ENCODE measurements around the gene PIK3IP1. TPM values are rescaled to one million over a fixed set of nuclear protein-coding genes. Genes with fewer than 3 reads are reported as not detected.

The PIK3IP1 gene
- total and polyA plus RNA-seq, 9 of the 15 experiments (the other 6 are each of a cell fraction or from before 2014, with no cell fraction given): 0.11 to 1.3 (median 0.77) TPM

GRCh38 chr22:31308181-31308580, 15.9 kb upstream of the PIK3IP1 start (continued):
- TF ChIP-seq FOXM1 (IDR thresholded peaks at IDR 0.05; ENCODE audit: low read depth) (no peak), FOXM1 (CRISPR knock-in tag; IDR thresholded peaks at IDR 0.05; ENCODE audit: low read depth) (no peak), ARID3A (IDR thresholded peaks at IDR 0.05; ENCODE audit: borderline replicate concordance, low read depth, low read length) (no peak)

- Histone ChIP-seq H3K27me3 (ENCODE audit: control insufficient read depth in 2 of 2, insufficient read depth in 2 of 2, low read length in 2 of 2) (no peaks in the 10 kb centered on the region), H3K9me3 (replicated peaks; ENCODE audit: control insufficient read depth, insufficient read depth, low read depth, low read length) (no peaks in the 10 kb centered on the region), H3K79me2 (ENCODE audit: control insufficient read depth, insufficient read depth, low read length) (no peaks in the 10 kb centered on the region), H3K4me2 (ENCODE audit: insufficient read depth, low read length) (no peak overlapping the region), H3K9me1 (ENCODE audit: control insufficient read depth, insufficient read depth, low read length) (no peaks in the 10 kb centered on the region), H2AFZ (ENCODE audit: low read depth, low read length) (no peak overlapping the region), H3K4me1 (replicated peaks in 1 of 2; ENCODE audit: control insufficient read depth in 2 of 2, insufficient read depth in 2 of 2, low read length in 2 of 2) (no peaks in the 10 kb centered on the region), H3K36me3 (ENCODE audit: control insufficient read depth, insufficient read depth, low read length) (no peaks in the 10 kb centered on the region), H3K9ac (ENCODE audit: insufficient read depth in 1 of 2, low read depth in 2 of 2, low read length in 2 of 2) (no peak overlapping the region), H4K20me1 (replicated peaks; ENCODE audit: control insufficient read depth, insufficient read depth, low read length) (no peaks in the 10 kb centered on the region), H3K4me3 (no peak overlapping the region), H3K27ac (ENCODE audit: extremely low read depth, low read depth, low read length) (no peak overlapping the region)
- intact Hi-C loops (cut with micrococcal nuclease) (no loop called here), in situ Hi-C loops (cut with MboI) (no loop called here)
- TF ChIP-seq FUS (optimal IDR thresholded peaks at IDR 0.05; ENCODE audit: low read depth, low read length): no peak
- TF ChIP-seq ZC3H8 (IDR thresholded peaks at IDR 0.05): no peak
- no peak for TF ChIP-seq CREM (IDR thresholded peaks at IDR 0.05; ENCODE audit: low read depth)
- no peak for TF ChIP-seq TRIM28 (IDR thresholded peaks at IDR 0.05)
- no peak for TF ChIP-seq ZZZ3 (IDR thresholded peaks at IDR 0.05)
- TF ChIP-seq SREBF2 (CRISPR knock-in tag; IDR thresholded peaks at IDR 0.05): no peak
- no peak for TF ChIP-seq ID3 (CRISPR knock-in tag; IDR thresholded peaks at IDR 0.05)
- no peak for TF ChIP-seq ID3 (tag; IDR thresholded peaks at IDR 0.05)
- TF ChIP-seq DMBX1 (CRISPR knock-in tag; IDR thresholded peaks at IDR 0.05; ENCODE audit: borderline replicate concordance): no peak
- TF ChIP-seq RAD51 (IDR thresholded peaks at IDR 0.05; ENCODE audit: borderline replicate concordance, low read depth): no peak
- no peak for TF ChIP-seq EWSR1 (IDR thresholded peaks at IDR 0.05; ENCODE audit: borderline replicate concordance, low read depth, partially characterized antibody)
- TF ChIP-seq BCOR (IDR thresholded peaks at IDR 0.05): no peak
- no peak for TF ChIP-seq TBL1XR1 (IDR thresholded peaks at IDR 0.05; ENCODE audit: low read length in 2 of 2)
- TF ChIP-seq MED1 (CRISPR knock-in tag; IDR thresholded peaks at IDR 0.05; ENCODE audit: borderline replicate concordance): no peak
- no peak for TF ChIP-seq POLR2H (tag; IDR thresholded peaks at IDR 0.05; ENCODE audit: low read depth)
- TF ChIP-seq GATAD2B (IDR thresholded peaks at IDR 0.05; ENCODE audit: borderline replicate concordance): no peak
- TF ChIP-seq FOS (IDR thresholded peaks at IDR 0.05; ENCODE audit: extremely low read depth, insufficient read length): no peak
- no peak for TF ChIP-seq TAF7 (tag; IDR thresholded peaks at IDR 0.05)
- no peak for TF ChIP-seq PURB (CRISPR knock-in tag; IDR thresholded peaks at IDR 0.05; ENCODE audit: low read depth)
- ChIA-PET POLR2A (no interaction called here), CTCF (ENCODE audit: low intra/inter-chr PET ratio) (no interaction called here)
- DNase-seq (ENCODE audit: extremely low read depth in 1 of 4, low spot score in 3 of 4) (no peak), ATAC-seq (no peak), FAIRE-seq (no peak)
- BruUV-seq (replicated peaks): no TSS peak
- WGBS (ENCODE audit: insufficient coverage, low coverage, missing lambda C conversion rate): 43% methylated on average over 3 of the region's 3 CpGs
Measured at GRCh38 chr22:31305194-31305593, 12.9 kb upstream of the PIK3IP1 start.
